ENCODE measurements around the gene PRSS3. TPM values are rescaled to one million over a fixed set of nuclear protein-coding genes. Genes with fewer than 3 reads are reported as not detected.
"Not testable (repeated sequence)": the region's sequence is repeated elsewhere in the genome, so short reads cannot be mapped to it uniquely, and the experiment has no call there.

PRSS3 gene
- total RNA-seq, 3 donors from 2014 or later (not counting 1 experiment from before 2014, with no cell fraction given) = 3.4 TPM; not detected in 2

DNA sequence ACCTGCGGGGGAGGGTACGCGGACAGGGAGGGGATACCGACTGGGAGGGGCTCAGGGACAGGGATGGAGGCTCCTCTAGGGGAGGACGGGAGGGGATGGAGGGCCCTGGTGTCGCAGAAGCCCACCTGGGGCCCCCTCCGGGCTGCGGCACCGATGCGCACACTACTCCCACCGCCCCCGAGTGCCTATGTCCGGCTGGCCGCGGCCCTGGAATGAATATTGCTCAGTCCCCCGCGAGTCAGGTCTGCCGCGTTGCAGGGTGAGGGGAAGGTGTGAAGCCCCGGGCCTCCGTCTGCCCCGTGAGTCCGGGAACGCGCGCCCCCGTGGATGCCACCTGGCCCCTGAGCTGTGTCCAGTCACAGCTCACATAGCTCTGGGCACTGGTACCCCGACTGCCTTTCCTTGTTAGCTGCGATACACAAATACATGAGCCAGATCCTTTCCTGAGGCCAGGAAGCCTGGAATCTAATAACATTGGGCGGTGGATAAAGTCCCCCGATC lies 44.5 kb upstream of the PRSS3 start:
- Histone ChIP-seq H3K27me3 (ENCODE audit: control insufficient read depth, insufficient read depth, low read length) (peaks cover 31% of the 10 kb centered on the region), H3K27ac (ENCODE audit: low read length) (no peak overlapping the region), H3K4me3 (ENCODE audit: low read length) (no peak overlapping the region), H3K36me3 (ENCODE audit: control insufficient read depth, insufficient read depth, low read length) (no peaks in the 10 kb centered on the region), H3K9me3 (ENCODE audit: control insufficient read depth, insufficient read depth, low read length) (peaks cover 3% of the 10 kb centered on the region), H3K4me1 (ENCODE audit: control insufficient read depth, insufficient read depth, low read length) (peaks cover 42% of the 10 kb centered on the region)
- H3K36me3 Mint-ChIP-seq = no peaks in the 10 kb centered on the region
- DNase-seq = no peak
- TF ChIP-seq, protein P1, sequence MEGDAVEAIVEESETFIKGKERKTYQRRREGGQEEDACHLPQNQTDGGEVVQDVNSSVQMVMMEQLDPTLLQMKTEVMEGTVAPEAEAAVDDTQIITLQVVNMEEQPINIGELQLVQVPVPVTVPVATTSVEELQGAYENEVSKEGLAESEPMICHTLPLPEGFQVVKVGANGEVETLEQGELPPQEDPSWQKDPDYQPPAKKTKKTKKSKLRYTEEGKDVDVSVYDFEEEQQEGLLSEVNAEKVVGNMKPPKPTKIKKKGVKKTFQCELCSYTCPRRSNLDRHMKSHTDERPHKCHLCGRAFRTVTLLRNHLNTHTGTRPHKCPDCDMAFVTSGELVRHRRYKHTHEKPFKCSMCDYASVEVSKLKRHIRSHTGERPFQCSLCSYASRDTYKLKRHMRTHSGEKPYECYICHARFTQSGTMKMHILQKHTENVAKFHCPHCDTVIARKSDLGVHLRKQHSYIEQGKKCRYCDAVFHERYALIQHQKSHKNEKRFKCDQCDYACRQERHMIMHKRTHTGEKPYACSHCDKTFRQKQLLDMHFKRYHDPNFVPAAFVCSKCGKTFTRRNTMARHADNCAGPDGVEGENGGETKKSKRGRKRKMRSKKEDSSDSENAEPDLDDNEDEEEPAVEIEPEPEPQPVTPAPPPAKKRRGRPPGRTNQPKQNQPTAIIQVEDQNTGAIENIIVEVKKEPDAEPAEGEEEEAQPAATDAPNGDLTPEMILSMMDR (IDR thresholded peaks at IDR 0.05) = no peak
- H3K4me3 Mint-ChIP-seq = peak overlapping the region; percentile 26
- intact Hi-C loops (cut with micrococcal nuclease) = no loop called here
- peaks cover 31 to 50% of the 10 kb centered on the region in 2 donors for H3K27me3 Mint-ChIP-seq (ENCODE audit: low read depth in 2 of 2)
- H3K4me1 Mint-ChIP-seq = peaks cover 38 to 47% of the 10 kb centered on the region in 2 donors
- ATAC-seq = no peak
- WGBS (ENCODE audit: insufficient coverage) = 13% methylated on average over 31 of the region's 31 CpGs
- H3K9me3 Mint-ChIP-seq = no peaks in the 10 kb centered on the region
- H3K27ac Mint-ChIP-seq = peak overlapping the region in 1 of 2 donors; percentile 18

DNA sequence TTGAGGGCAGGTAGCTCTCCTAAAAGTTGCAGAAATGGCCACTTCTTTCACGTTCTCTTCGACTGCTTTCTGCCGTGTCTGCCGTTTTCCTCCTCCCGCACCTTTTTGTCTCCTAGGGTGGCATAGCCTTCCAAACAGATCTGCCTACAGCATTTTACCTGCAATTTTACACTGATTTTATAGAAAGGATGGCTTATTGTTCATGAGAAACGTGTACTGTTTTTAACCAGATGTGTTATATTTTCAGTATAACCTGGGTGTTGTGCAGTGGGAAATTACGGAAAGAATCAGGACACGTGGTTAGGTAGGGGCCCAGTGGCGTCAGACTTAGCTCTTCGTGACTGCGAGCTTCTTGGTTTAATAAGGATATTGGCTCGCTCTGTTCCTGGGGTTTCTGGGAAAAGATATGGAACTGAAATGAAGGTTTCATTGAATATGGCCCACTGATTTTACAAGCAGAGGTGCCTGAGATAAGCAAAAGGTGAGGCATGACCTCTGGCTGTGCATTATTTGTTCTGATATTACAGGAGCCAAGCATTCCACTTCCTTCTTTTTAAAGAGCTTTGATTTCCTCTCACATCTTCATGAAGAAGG lies 43.7 kb upstream of the PRSS3 start:
- Mint-ChIP-seq H3K36me3 (no peaks in the 10 kb centered on the region), H3K4me3 (peak overlapping the region; percentile 26), H3K27me3 (ENCODE audit: low read depth in 2 of 2) (peaks cover 38 to 53% of the 10 kb centered on the region in 2 donors), H3K27ac (peak overlapping the region in 1 of 2 donors; percentile 18), H3K9me3 (no peaks in the 10 kb centered on the region), H3K4me1 (peaks cover 38 to 47% of the 10 kb centered on the region in 2 donors)
- no peak for ATAC-seq
- peaks cover 42% of the 10 kb centered on the region for H3K4me1 ChIP-seq (ENCODE audit: control insufficient read depth, insufficient read depth, low read length)
- H3K4me3 ChIP-seq (ENCODE audit: low read length) = no peak overlapping the region
- H3K27ac ChIP-seq (ENCODE audit: low read length) = no peak overlapping the region
- H3K27me3 ChIP-seq (ENCODE audit: control insufficient read depth, insufficient read depth, low read length) = peaks cover 32% of the 10 kb centered on the region
- H3K9me3 ChIP-seq (ENCODE audit: control insufficient read depth, insufficient read depth, low read length) = peaks cover 3% of the 10 kb centered on the region
- WGBS (ENCODE audit: insufficient coverage) = 38% methylated on average over 12 of the region's 12 CpGs
- DNase-seq = no peak
- intact Hi-C loops (cut with micrococcal nuclease) = no loop called here
- no peaks in the 10 kb centered on the region for H3K36me3 ChIP-seq (ENCODE audit: control insufficient read depth, insufficient read depth, low read length)
- TF ChIP-seq, protein P1 (IDR thresholded peaks at IDR 0.05) = no peak

DNA sequence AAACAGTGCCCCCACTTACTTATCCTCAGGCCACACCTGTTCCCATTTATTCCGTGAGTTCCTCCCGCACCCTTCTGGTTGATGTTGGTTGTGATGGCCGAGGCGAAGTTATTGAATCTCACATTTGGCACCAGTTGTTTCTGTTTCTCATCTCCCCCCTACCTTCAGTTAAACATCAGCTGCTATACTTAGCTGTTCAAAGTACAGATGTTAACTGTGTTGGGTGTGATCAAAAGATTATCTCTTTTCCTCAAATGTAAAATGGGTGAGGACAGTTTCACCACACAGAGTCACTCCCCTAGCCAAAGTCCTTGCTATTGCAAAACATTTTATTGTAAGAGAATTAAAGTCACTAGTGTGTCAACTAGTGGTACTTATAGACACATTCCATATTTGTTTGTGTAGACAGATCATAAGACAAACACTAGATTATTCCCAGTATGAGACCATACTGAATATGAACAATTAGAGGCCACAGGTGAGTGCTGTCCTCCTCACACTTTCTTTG lies 43.2 kb upstream of the PRSS3 start:
- WGBS (ENCODE audit: insufficient coverage) = no CpG with 5 or more reads among the region's 4 CpGs
- H3K36me3 ChIP-seq (ENCODE audit: control insufficient read depth, insufficient read depth, low read length) = no peaks in the 10 kb centered on the region
- ATAC-seq (peak in 1 of 3 donors; percentile 47), DNase-seq (no peak)
- no peaks in the 10 kb centered on the region for H3K36me3 Mint-ChIP-seq
- no peak overlapping the region for H3K4me3 ChIP-seq (ENCODE audit: low read length)
- no peak overlapping the region for H3K27ac Mint-ChIP-seq
- H3K27me3 ChIP-seq (ENCODE audit: control insufficient read depth, insufficient read depth, low read length) = peaks cover 33% of the 10 kb centered on the region
- peaks cover 42% of the 10 kb centered on the region for H3K4me1 ChIP-seq (ENCODE audit: control insufficient read depth, insufficient read depth, low read length)
- TF ChIP-seq, protein P1 (IDR thresholded peaks at IDR 0.05) = no peak
- intact Hi-C loops (cut with micrococcal nuclease) = no loop called here
- H3K4me3 Mint-ChIP-seq = peak overlapping the region; percentile 26
- no peaks in the 10 kb centered on the region for H3K9me3 Mint-ChIP-seq
- no peak overlapping the region for H3K27ac ChIP-seq (ENCODE audit: low read length)
- peaks cover 38 to 47% of the 10 kb centered on the region in 2 donors for H3K4me1 Mint-ChIP-seq
- H3K9me3 ChIP-seq (ENCODE audit: control insufficient read depth, insufficient read depth, low read length) = peaks cover 3% of the 10 kb centered on the region
- peaks cover 41 to 53% of the 10 kb centered on the region in 2 donors for H3K27me3 Mint-ChIP-seq (ENCODE audit: low read depth in 2 of 2)

DNA sequence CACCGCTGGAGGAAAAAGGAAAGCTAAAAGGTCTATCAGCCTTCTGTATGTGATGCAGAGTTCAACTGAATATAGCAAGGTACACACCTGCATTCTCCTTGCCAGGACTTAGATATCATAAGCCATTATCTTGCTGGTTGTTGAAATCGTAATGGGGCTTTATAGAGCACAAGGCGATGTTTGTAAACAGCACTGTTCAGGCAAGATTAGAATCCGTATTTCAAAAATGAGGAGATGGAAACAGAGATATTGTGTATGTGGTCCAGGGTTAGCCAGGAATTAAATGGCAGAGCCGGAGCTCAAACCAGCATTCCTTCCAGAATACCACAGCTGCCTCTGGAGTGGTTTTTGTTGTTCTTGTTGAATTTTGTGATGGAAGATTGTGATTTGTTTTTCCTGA lies 42.6 kb upstream of the PRSS3 start:
- H3K4me3 Mint-ChIP-seq; DNase-seq; H3K9me3 ChIP-seq (ENCODE audit: control insufficient read depth, insufficient read depth, low read length); H3K9me3 Mint-ChIP-seq; ATAC-seq; H3K4me3 ChIP-seq (ENCODE audit: low read length); H3K36me3 ChIP-seq (ENCODE audit: control insufficient read depth, insufficient read depth, low read length); H3K27ac Mint-ChIP-seq; H3K27ac ChIP-seq (ENCODE audit: low read length); intact Hi-C loops (cut with micrococcal nuclease); H3K36me3 Mint-ChIP-seq: not testable (repeated sequence)
- H3K4me1 Mint-ChIP-seq = peaks cover 38 to 47% of the 10 kb centered on the region in 2 donors
- H3K27me3 ChIP-seq (ENCODE audit: control insufficient read depth, insufficient read depth, low read length) = peaks cover 33% of the 10 kb centered on the region
- WGBS (ENCODE audit: insufficient coverage) = 62% methylated on average over 5 of the region's 5 CpGs
- H3K4me1 ChIP-seq (ENCODE audit: control insufficient read depth, insufficient read depth, low read length) = peaks cover 41% of the 10 kb centered on the region
- H3K27me3 Mint-ChIP-seq (ENCODE audit: low read depth in 2 of 2) = peaks cover 46 to 55% of the 10 kb centered on the region in 2 donors

DNA sequence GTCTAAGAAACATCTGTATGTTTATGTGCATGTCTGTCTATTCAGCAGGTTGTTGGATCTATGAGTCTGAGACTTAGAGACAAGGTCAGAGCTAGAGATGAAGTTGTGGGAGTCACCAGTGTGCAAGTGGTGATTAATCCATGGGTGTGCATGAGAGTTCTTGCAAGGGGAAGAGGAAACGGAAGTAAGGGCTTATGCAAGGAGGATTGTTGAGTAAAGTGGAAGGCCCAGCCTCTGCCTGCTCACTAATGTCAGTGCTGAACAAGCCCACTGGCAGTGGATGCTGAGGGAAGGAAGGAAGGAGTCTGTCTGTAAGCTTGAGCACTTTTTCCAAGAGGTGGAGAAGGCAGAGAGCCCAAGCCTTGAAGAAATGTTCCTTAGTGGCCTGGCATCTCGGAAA lies 35.7 kb upstream of the PRSS3 start:
- H3K9me3 ChIP-seq (ENCODE audit: control insufficient read depth, insufficient read depth, low read length); H3K27ac ChIP-seq (ENCODE audit: low read length); H3K9me3 Mint-ChIP-seq; DNase-seq; H3K36me3 ChIP-seq (ENCODE audit: control insufficient read depth, insufficient read depth, low read length); H3K4me1 ChIP-seq (ENCODE audit: control insufficient read depth, insufficient read depth, low read length); H3K4me3 Mint-ChIP-seq; H3K27ac Mint-ChIP-seq; H3K36me3 Mint-ChIP-seq; H3K4me3 ChIP-seq (ENCODE audit: low read length); intact Hi-C loops (cut with micrococcal nuclease); H3K27me3 ChIP-seq (ENCODE audit: control insufficient read depth, insufficient read depth, low read length); H3K4me1 Mint-ChIP-seq: not testable (repeated sequence)
- ATAC-seq = peak in 2 of 3 donors; percentile 24 to 50
- WGBS (ENCODE audit: insufficient coverage) = 100% methylated on average over 1 of the region's 2 CpGs
- peaks cover 25 to 36% of the 10 kb centered on the region in 2 donors for H3K27me3 Mint-ChIP-seq (ENCODE audit: low read depth in 2 of 2)
